GM18868 (cell line): ENCODE data around the gene FHOD1.

ENCODE experiments used
- ATAC-seq: cut with Tn5 transposase; IDR thresholded peaks from one replicate; pipeline ENCODE4 v1.9.1; 2021; ENCODE audit warnings: mild to moderate bottlenecking, moderate library complexity; ENCODE audit not compliant: unreplicated experiment

The FHOD1 gene

DNA sequence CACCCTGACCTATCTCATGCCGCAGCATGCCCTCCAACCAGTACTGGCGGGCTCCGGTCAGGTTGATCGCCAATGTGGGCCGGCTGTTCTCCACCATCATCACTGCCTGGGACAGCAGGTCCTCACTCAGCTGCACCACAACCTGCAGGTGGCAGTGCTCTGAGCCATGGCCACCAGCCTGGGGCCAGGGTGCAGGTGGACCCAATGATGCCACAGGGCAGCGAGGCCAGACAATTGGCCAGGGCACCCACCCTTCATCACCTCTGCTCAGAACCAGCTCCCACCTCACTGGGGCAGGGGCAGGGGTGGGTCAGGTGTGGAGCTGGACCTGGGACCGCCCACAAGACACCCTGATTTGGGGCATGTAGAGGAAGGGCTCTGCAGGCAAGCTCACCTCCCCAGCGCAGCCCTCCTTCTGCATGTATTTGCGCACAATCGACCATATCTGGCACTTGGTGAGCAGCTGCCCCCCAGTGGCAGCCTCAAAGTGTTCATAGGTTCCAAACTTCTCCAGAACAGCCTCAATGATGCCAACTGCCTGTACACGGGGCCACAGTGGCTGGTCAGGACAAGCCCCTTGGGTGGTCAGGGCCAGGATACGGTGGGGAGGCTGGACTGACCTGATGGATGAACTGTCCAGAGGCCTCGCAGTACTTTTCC lies 67.7 kb downstream of the FHOD1 start:
- no peak for ATAC-seq
